Measurements from ENCODE around the gene INPP4B.

- TF ChIP-seq CTCF (conservative IDR thresholded peaks at IDR 0.05) (no peak), EZH2 (IDR thresholded peaks at IDR 0.05; ENCODE audit: low read depth) (no peak)
These were observed 573.6 kb downstream of the INPP4B start for GRCh38 chr4:142272452-142272851.
